GM18498 (cell line): ENCODE measurements around the gene MSL1.

ENCODE experiments used
- ATAC-seq: cut with Tn5 transposase; IDR thresholded peaks from one replicate; pipeline ENCODE4 v1.9.1; 2021; ENCODE audit warnings: mild to moderate bottlenecking, moderate library complexity; ENCODE audit not compliant: unreplicated experiment

MSL1 gene

GRCh38 chr17:40090237-40091119 lies 31.3 kb upstream of the MSL1 start:
- no peak for ATAC-seq

GRCh38 chr17:40091691-40092397 lies 29.9 kb upstream of the MSL1 start:
- no peak for ATAC-seq

- no peak for ATAC-seq
Measured at GRCh38 chr17:40092581-40092980, 29.2 kb upstream of the MSL1 start.

GRCh38 chr17:40093005-40093579 lies 28.7 kb upstream of the MSL1 start:
- ATAC-seq = no peak

GRCh38 chr17:40093580-40094201 lies 28.1 kb upstream of the MSL1 start:
- ATAC-seq = no peak

- no peak for ATAC-seq
Measured at GRCh38 chr17:40094874-40095273, 26.9 kb upstream of the MSL1 start.

GRCh38 chr17:40095351-40095943 lies 26.3 kb upstream of the MSL1 start:
- no peak for ATAC-seq

- peak; percentile 60 for ATAC-seq
Measured at GRCh38 chr17:40095944-40096791, 25.6 kb upstream of the MSL1 start.

GRCh38 chr17:40097087-40097486 lies 24.7 kb upstream of the MSL1 start:
- ATAC-seq = no peak

GRCh38 chr17:40097931-40098845 lies 23.6 kb upstream of the MSL1 start:
- ATAC-seq = no peak

GRCh38 chr17:40098846-40099618 lies 22.7 kb upstream of the MSL1 start:
- peak; percentile 61 for ATAC-seq

- no peak for ATAC-seq
Measured at GRCh38 chr17:40099619-40100418, 22.0 kb upstream of the MSL1 start.

- ATAC-seq = no peak
Measured at GRCh38 chr17:40100419-40100668, 21.4 kb upstream of the MSL1 start, which contains the start of gene NR1D1. Gene NR1D1, minus strand, starts transcription at chr17:40100589. Its CDS starts 495 bp downstream, at chr17:40100094.

- peak; percentile 27 for ATAC-seq
Measured at GRCh38 chr17:40100669-40101366, 21.0 kb upstream of the MSL1 start.

- ATAC-seq = no peak
Measured at GRCh38 chr17:40101367-40102210, 20.2 kb upstream of the MSL1 start.

GRCh38 chr17:40103071-40103661 lies 18.6 kb upstream of the MSL1 start:
- ATAC-seq = no peak
